Smooth muscle cell (in vitro differentiated cells): Measurements from ENCODE around the gene FAM76A. TPM values are rescaled to one million over a fixed set of nuclear protein-coding genes. Genes with fewer than 3 reads are reported as not detected.
"Not testable (repeated sequence)": the region's sequence is repeated elsewhere in the genome, so short reads cannot be mapped to it uniquely, and the experiment has no call there.

Experiments used
- DNase-seq: peaks from one replicate; lab custom pipeline; 2025; ENCODE audit not compliant: unreplicated experiment; lab: John Stamatoyannopoulos, UW
- H2AFZ ChIP-seq: fragments of 200-600 bp; sonication (generic); 2 replicates; pipeline ENCODE4 v1.6.0; 2016; ENCODE audit warnings: antibody characterized with exemption, low read depth, mild to moderate bottlenecking
- H3F3A ChIP-seq: fragments of 200-600 bp; sonication (generic); 2 replicates; pipeline ENCODE4 v1.6.0; 2017; ENCODE audit warnings: antibody characterized with exemption, low read depth
- H3K27ac ChIP-seq: fragments of 200-600 bp; sonication (generic); 2 replicates; pipeline ENCODE4 v1.5.1; 2016; ENCODE audit warnings: low read depth, mild to moderate bottlenecking
- H3K27me3 ChIP-seq: fragments of 200-600 bp; sonication (generic); 2 replicates; pipeline ENCODE4 v1.6.1; 2016; ENCODE audit warnings: low read depth, mild to moderate bottlenecking
- H3K36me3 ChIP-seq: fragments of 200-600 bp; sonication (generic); 2 replicates; pipeline ENCODE4 v1.5.1; 2016; ENCODE audit warnings: low read depth
- H3K4me1 ChIP-seq: fragments of 200-600 bp; sonication (generic); 2 replicates; pipeline ENCODE4 v1.5.1; 2016; ENCODE audit warnings: low read depth
- H3K4me2 ChIP-seq: fragments of 200-600 bp; sonication (generic); 2 replicates; pipeline ENCODE4 v1.6.0; 2016; ENCODE audit warnings: mild to moderate bottlenecking
- H3K4me3 ChIP-seq: fragments of 200-600 bp; sonication (generic); 2 replicates; pipeline ENCODE4 v1.5.1; 2016; ENCODE audit warnings: mild to moderate bottlenecking
- H3K79me2 ChIP-seq: fragments of 200-600 bp; sonication (generic); 2 replicates; pipeline ENCODE4 v1.6.0; 2016; ENCODE audit warnings: low read depth, mild to moderate bottlenecking
- H3K9ac ChIP-seq: fragments of 200-600 bp; sonication (generic); 2 replicates; pipeline ENCODE4 v1.6.0; 2016; ENCODE audit warnings: low read depth
- H3K9me3 ChIP-seq: fragments of 200-600 bp; sonication (generic); replicated peaks from 2 replicates; pipeline ENCODE4 v1.5.1; 2016; ENCODE audit warnings: low read depth
- H4K20me1 ChIP-seq: fragments of 200-600 bp; sonication (generic); 2 replicates; pipeline ENCODE4 v1.6.0; 2016; ENCODE audit warnings: low read depth
- WGBS: methylation state at CpG from one replicate; pipeline ENCODE4 v1.1.7; 2016; ENCODE audit warnings: low lambda C conversion rate; 5-methylcytosine and 5-hydroxymethylcytosine counted together
- polyA plus RNA-seq: library from polyadenylated mRNA; unstranded; fragments of >200 nt; fragmentation: Nextera tagmentation; extraction: Ambion mirVana; gene quantifications from 2 replicates; pipeline ENCODE4 v1.2.1, GENCODE V29; 2016
- total RNA-seq: library from RNA; depleted of rRNA; stranded (reverse); fragments of >200 nt; gene quantifications from 2 replicates; pipeline ENCODE4 v1.2.3, GENCODE V29; 2014
- TF ChIP-seq, protein P1 (sequence below): fragments of 200-600 bp; sonication (generic); IDR thresholded peaks from 2 replicates; pipeline ENCODE4 v1.5.1; 2017; ENCODE audit warnings: borderline replicate concordance, mild to moderate bottlenecking, antibody characterized with exemption; ENCODE audit not compliant: insufficient read depth, poor library complexity, severe bottlenecking

Gene FAM76A
- total and polyA plus RNA-seq, 2 experiments from 2014 or later, result 3.1 to 9.0 TPM

DNA sequence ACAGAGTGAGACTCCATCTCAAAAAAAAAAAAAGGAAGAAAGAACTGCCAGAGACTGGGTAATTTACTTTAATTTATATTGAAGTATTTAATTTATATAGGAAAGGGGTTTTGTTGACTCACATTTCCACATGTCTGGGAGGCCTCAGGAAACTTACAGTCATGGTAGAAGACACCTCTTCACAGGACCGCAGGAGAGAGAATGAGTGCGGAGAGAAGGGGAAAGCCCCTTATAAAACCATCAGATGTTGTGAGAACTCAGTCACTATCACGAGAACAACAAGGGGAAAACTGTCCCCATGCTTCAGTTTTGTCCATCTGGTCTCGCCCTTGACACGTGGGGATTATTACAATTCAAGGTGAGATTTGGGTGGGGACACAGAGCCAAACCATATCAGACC lies 79.0 kb downstream of the FAM76A start:
- DNase-seq, result no peak
- H3K9ac ChIP-seq, result no peak overlapping the region
- no peaks in the 10 kb centered on the region for H3F3A ChIP-seq
- H2AFZ ChIP-seq, result no peak overlapping the region
- no peaks in the 10 kb centered on the region for H3K9me3 ChIP-seq
- H3K79me2 ChIP-seq, result no peaks in the 10 kb centered on the region
- H3K36me3 ChIP-seq, result peaks cover 20% of the 10 kb centered on the region
- H4K20me1 ChIP-seq, result no peaks in the 10 kb centered on the region
- H3K4me2 ChIP-seq, result no peak overlapping the region
- no peak overlapping the region for H3K27ac ChIP-seq
- 96% methylated on average over 5 of the region's 5 CpGs for WGBS
- no peaks in the 10 kb centered on the region for H3K27me3 ChIP-seq
- TF ChIP-seq, protein P1, sequence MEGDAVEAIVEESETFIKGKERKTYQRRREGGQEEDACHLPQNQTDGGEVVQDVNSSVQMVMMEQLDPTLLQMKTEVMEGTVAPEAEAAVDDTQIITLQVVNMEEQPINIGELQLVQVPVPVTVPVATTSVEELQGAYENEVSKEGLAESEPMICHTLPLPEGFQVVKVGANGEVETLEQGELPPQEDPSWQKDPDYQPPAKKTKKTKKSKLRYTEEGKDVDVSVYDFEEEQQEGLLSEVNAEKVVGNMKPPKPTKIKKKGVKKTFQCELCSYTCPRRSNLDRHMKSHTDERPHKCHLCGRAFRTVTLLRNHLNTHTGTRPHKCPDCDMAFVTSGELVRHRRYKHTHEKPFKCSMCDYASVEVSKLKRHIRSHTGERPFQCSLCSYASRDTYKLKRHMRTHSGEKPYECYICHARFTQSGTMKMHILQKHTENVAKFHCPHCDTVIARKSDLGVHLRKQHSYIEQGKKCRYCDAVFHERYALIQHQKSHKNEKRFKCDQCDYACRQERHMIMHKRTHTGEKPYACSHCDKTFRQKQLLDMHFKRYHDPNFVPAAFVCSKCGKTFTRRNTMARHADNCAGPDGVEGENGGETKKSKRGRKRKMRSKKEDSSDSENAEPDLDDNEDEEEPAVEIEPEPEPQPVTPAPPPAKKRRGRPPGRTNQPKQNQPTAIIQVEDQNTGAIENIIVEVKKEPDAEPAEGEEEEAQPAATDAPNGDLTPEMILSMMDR, result no peak
- no peaks in the 10 kb centered on the region for H3K4me1 ChIP-seq
- no peak overlapping the region for H3K4me3 ChIP-seq

DNA sequence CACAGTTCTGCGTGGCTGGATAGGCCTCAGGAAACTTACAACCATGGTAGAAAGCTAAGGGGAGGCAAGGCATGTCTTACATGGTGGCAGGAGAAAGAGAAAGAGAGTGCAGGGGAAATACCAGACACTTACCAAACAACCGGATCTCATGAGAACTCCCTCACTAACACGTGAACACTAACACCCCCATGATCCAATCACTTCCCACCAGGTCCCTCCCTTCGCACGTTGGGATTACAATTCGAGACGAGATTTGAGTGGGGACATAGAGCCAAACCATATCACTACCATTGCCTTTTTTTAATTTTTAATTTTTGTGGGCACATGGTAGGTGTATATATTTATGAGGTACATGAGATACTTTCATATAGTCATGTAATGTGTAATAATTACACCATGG lies 81.0 kb downstream of the FAM76A start:
- Histone ChIP-seq H3K9ac (no peak overlapping the region), H3K4me1 (no peaks in the 10 kb centered on the region), H3K9me3 (no peaks in the 10 kb centered on the region), H3F3A (no peaks in the 10 kb centered on the region), H3K36me3 (peaks cover 21% of the 10 kb centered on the region), H3K27me3 (no peaks in the 10 kb centered on the region), H3K79me2 (no peaks in the 10 kb centered on the region), H2AFZ (no peak overlapping the region), H3K4me2 (no peak overlapping the region), H3K27ac (no peak overlapping the region), H3K4me3 (no peak overlapping the region), H4K20me1 (no peaks in the 10 kb centered on the region)
- no peak for DNase-seq
- WGBS, result 92% methylated on average over 7 of the region's 7 CpGs
- TF ChIP-seq, protein P1, result no peak

DNA sequence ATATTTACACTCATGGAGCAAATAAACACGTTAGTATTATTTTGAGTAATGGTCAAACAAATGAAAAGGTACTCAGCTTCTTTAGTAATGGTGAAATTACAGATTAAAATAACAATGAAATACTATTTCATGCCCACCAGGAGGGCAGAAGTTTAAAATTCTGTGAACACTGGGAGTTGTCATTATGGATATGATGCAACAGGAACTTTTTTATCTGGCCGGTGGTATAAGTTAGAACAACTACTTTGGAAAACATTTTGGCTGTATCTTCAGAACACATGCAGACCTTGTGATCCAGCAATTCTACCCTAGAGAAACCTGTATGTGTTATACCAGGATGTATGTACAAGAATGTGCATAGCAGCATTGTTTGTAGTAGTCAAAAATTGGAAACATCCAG lies 81.6 kb downstream of the FAM76A start:
- Histone ChIP-seq H2AFZ (no peak overlapping the region), H3K4me3 (no peak overlapping the region), H3K9ac (no peak overlapping the region), H3K36me3 (peaks cover 19% of the 10 kb centered on the region), H3K27ac (no peak overlapping the region), H3K27me3 (no peaks in the 10 kb centered on the region), H4K20me1 (no peaks in the 10 kb centered on the region), H3F3A (no peaks in the 10 kb centered on the region), H3K4me2 (no peak overlapping the region), H3K9me3 (no peaks in the 10 kb centered on the region), H3K4me1 (no peaks in the 10 kb centered on the region), H3K79me2 (no peaks in the 10 kb centered on the region)
- TF ChIP-seq, protein P1, result no peak
- DNase-seq, result no peak
- WGBS, result 75% methylated on average over 2 of the region's 2 CpGs

DNA sequence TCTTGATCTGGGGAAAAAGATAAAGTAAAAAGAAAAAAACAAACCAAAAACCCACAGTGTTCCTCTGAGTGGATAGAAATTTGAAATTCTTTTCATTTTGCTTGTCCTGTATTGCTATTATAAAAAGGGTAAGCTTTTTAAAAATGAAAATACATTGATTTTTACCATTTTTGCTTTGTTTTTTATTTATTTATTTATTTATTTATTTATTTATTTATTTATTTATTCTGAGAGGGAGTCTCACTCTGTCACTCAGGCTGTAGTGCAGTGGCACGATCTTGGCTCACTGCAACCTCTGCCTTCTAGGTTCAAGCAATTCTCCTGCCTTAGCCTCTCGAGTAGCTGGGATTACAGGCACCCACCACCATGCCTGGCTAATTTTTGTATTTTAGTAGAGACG lies 82.4 kb downstream of the FAM76A start:
- H3K4me1 ChIP-seq, H3K4me3 ChIP-seq: not testable (repeated sequence)
- 97% methylated on average over 3 of the region's 3 CpGs for WGBS

More for the DNA sequence above, 82.4 kb downstream of the FAM76A start:
- not testable (repeated sequence) for DNase-seq, H3F3A ChIP-seq, H3K9ac ChIP-seq, H3K27ac ChIP-seq, H3K79me2 ChIP-seq, H4K20me1 ChIP-seq, H3K27me3 ChIP-seq, H3K9me3 ChIP-seq, H3K4me2 ChIP-seq, H2AFZ ChIP-seq
- H3K36me3 ChIP-seq, result peaks cover 17% of the 10 kb centered on the region
